ACC112 (cell line): ENCODE measurements around the gene CH25H.

Experiments used
- H2AFZ ChIP-seq: fragments of 200-600 bp; sonication (generic); one replicate; pipeline ENCODE4 v1.6.0; 2017; ENCODE audit warnings: antibody characterized with exemption, low read length; ENCODE audit not compliant: unreplicated experiment
- H3K27ac ChIP-seq: fragments of 200-600 bp; sonication (generic); 2 replicates; pipeline ENCODE4 v1.5.1; 2014; ENCODE audit warnings: low read depth, mild to moderate bottlenecking, antibody characterized with exemption, low read length, moderate library complexity
- H3K27me3 ChIP-seq: fragments of 200-600 bp; sonication (generic); 2 replicates; pipeline ENCODE4 v1.6.1; 2014; ENCODE audit warnings: mild to moderate bottlenecking, antibody characterized with exemption, low read length, moderate library complexity, mixed read lengths; ENCODE audit not compliant: insufficient read depth
- H3K36me3 ChIP-seq: fragments of 200-600 bp; sonication (generic); 2 replicates; pipeline ENCODE4 v1.6.1; 2016; ENCODE audit warnings: mild to moderate bottlenecking, antibody characterized with exemption, low read length, moderate library complexity, mixed read lengths; ENCODE audit not compliant: insufficient read depth
- H3K4me1 ChIP-seq: fragments of 200-600 bp; sonication (generic); one replicate; pipeline ENCODE4 v1.6.1; 2016; ENCODE audit warnings: low read length, mixed read lengths; ENCODE audit not compliant: insufficient read depth, unreplicated experiment, control insufficient read depth
- H3K4me3 ChIP-seq: fragments of 200-600 bp; sonication (generic); 2 replicates; pipeline ENCODE4 v1.5.1; 2014; ENCODE audit warnings: mild to moderate bottlenecking, low read depth, low read length
- H3K79me2 ChIP-seq: fragments of 200-600 bp; sonication (generic); one replicate; pipeline ENCODE4 v1.6.0; 2016; ENCODE audit warnings: low read length; ENCODE audit not compliant: control insufficient read depth, unreplicated experiment, insufficient read depth

CH25H gene

GRCh38 chr10:89242840-89243568, 35.9 kb upstream of the CH25H start:
- Histone ChIP-seq H3K4me1 (peaks cover 15% of the 10 kb centered on the region), H2AFZ (no peak overlapping the region), H3K27me3 (no peaks in the 10 kb centered on the region), H3K4me3 (no peak overlapping the region), H3K27ac (no peak overlapping the region), H3K36me3 (no peaks in the 10 kb centered on the region), H3K79me2 (no peaks in the 10 kb centered on the region)

DNA sequence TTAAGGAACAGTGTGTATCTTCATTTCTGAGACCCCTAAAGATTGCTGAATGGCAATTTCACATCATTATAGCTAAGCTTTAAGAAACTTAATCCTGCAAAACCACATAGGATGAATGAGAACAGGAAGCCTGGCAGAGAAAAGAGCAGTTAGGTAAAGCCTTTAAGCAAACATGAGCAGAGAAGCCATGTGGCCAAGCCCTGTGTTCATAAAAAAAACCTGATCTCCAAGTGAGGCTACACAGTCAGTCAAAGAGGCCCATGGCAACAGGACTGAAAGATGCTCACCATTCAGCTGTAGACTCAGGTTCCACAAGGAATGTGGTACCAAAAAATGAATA, 35.2 kb upstream of the CH25H start:
- no peak overlapping the region for H2AFZ ChIP-seq
- H3K27me3 ChIP-seq: no peaks in the 10 kb centered on the region
- H3K4me1 ChIP-seq: peaks cover 15% of the 10 kb centered on the region
- H3K36me3 ChIP-seq: no peaks in the 10 kb centered on the region; the same call in 1 of the 2 replicates
- H3K79me2 ChIP-seq: no peaks in the 10 kb centered on the region
- H3K27ac ChIP-seq: no peak overlapping the region
- no peak overlapping the region for H3K4me3 ChIP-seq

DNA sequence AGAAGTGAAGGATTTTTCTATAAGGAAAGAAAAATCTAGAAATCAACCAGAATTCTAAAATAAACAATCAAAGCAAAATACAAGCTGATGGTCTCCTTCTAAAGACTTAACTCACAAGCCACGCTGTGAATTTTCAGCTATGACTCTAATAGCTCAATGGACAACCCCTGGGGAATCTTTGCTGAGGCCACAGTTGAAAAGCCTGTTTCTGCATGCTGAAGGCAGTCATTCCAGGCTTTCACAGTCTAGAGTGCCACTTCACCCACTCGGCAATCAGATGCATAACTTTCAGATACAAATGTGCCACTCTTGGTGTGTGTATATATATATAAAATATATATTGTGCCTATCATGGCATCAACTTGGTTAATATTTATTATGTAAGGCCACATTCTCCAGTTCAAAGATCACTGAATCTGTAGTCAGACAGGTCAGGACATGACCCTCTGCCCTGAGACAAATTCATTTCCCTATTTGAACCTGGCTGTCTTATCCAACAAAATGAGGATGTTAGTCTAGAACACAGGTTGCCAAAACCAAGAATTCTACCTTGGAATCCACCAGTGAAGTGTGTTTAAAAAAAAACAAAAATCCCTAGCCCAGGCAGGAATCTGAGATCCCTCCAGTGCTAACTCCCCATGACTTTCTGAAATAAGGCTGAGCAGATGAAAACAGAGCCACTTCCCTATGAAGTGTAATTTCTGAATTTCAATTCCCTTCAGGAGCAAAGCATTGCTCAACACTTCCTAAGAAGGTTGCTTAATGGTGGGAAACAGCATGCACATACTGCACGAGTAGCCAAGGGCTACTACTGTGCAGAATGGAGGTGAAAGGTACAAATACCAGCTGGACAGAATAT, 34.6 kb upstream of the CH25H start:
- Histone ChIP-seq H2AFZ (no peak overlapping the region), H3K79me2 (no peaks in the 10 kb centered on the region), H3K36me3 (no peaks in the 10 kb centered on the region; the same call in 1 of the 2 replicates), H3K27me3 (no peaks in the 10 kb centered on the region), H3K27ac (peak overlapping the region; percentile 12; the same call in 1 of the 2 replicates), H3K4me1 (peaks cover 15% of the 10 kb centered on the region), H3K4me3 (no peak overlapping the region)

- no peaks in the 10 kb centered on the region for H3K27me3 ChIP-seq
- H2AFZ ChIP-seq: no peak overlapping the region
- no peak overlapping the region for H3K27ac ChIP-seq
- H3K4me3 ChIP-seq: no peak overlapping the region
- H3K36me3 ChIP-seq: no peaks in the 10 kb centered on the region; the same call in 1 of the 2 replicates
- no peaks in the 10 kb centered on the region for H3K79me2 ChIP-seq
- peaks cover 15% of the 10 kb centered on the region for H3K4me1 ChIP-seq
Measured at GRCh38 chr10:89241026-89241425, 33.9 kb upstream of the CH25H start.

DNA sequence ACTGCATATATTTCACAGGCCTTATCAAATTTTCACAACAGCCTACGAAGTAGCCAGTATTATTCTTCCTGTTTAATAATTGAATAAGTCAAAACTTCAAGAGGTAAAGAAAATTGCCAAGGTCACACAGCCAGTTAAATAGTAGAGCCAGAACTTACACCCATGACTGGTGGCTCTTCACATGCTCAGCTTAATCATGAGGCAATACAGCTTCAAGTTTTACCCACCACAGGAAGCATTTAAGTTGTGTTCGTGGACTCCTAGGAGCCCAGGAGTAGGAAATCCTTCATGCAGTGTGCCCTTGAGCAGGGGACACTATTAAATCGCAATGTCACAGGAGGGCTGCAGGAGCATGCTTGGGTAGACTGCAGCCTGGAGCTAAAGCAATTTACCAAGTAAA, 33.4 kb upstream of the CH25H start:
- H3K79me2 ChIP-seq: no peaks in the 10 kb centered on the region
- H3K36me3 ChIP-seq: no peaks in the 10 kb centered on the region; the same call in 1 of the 2 replicates
- H3K4me3 ChIP-seq: no peak overlapping the region

GRCh38 chr10:89238956-89239644, 32.0 kb upstream of the CH25H start:
- peaks cover 15% of the 10 kb centered on the region for H3K4me1 ChIP-seq

More for the DNA sequence above, 33.4 kb upstream of the CH25H start:
- H2AFZ ChIP-seq: no peak overlapping the region
- H3K27me3 ChIP-seq: no peaks in the 10 kb centered on the region
- H3K27ac ChIP-seq: no peak overlapping the region
- H3K4me1 ChIP-seq: peaks cover 15% of the 10 kb centered on the region

DNA sequence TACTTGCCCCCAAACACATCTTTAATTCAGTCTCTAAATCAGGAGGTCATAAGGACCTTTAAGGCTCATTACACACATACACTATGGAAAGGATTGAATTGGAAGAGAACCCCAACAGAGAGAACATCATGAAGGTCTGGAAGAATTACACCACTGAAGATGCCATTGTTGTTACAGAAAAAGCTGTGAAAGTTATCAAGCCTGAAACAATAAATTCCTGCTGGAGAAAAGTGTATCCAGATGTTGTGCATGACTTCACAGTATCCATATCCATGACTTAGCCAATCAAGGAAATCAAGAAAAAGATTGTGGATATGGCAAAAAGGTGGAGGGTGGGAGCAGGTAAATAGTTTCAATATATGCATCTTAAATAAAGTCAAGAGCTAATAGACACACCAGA, 30.7 kb upstream of the CH25H start:
- Histone ChIP-seq H3K27me3 (no peaks in the 10 kb centered on the region), H3K4me3 (no peak overlapping the region), H3K4me1 (peaks cover 12% of the 10 kb centered on the region), H3K79me2 (no peaks in the 10 kb centered on the region), H3K27ac (no peak overlapping the region), H3K36me3 (no peaks in the 10 kb centered on the region; the same call in 1 of the 2 replicates), H2AFZ (no peak overlapping the region)

More at GRCh38 chr10:89238956-89239644, 32.0 kb upstream of the CH25H start:
- H3K36me3 ChIP-seq: no peaks in the 10 kb centered on the region; the same call in 1 of the 2 replicates
- no peaks in the 10 kb centered on the region for H3K79me2 ChIP-seq
- H3K27ac ChIP-seq: no peak overlapping the region
- H2AFZ ChIP-seq: no peak overlapping the region
- H3K27me3 ChIP-seq: no peaks in the 10 kb centered on the region
- H3K4me3 ChIP-seq: no peak overlapping the region

DNA sequence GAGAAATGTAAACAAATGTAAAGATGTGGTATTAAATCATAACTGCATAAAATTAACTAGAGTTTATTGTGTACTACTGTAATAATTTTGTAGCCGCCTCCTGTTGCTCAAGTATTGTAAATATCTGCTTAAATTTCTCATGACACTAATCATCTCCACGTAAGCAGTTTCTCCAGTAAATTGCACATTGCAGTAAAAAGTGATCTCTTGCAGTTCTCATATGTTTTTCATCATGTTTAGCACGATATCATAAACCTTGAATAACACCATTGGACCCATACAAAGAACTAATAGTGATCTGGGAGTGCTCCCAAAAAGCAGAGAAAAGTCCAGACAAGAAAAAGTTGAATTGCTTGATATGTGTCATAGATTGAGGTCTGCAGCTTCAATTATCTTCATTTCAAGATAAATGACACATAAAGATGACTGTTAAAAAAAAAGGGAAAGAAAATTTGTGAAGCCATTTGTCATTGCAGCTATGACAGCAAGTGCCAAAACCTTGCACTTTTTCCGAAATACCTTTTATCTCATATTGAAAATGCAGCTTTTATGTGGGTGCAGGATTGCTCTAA, 29.2 kb upstream of the CH25H start:
- H3K79me2 ChIP-seq: no peaks in the 10 kb centered on the region
- no peak overlapping the region for H3K27ac ChIP-seq
- H3K27me3 ChIP-seq: no peaks in the 10 kb centered on the region
- no peak overlapping the region for H3K4me3 ChIP-seq
- no peaks in the 10 kb centered on the region for H3K4me1 ChIP-seq
- H3K36me3 ChIP-seq: no peaks in the 10 kb centered on the region; the same call in 1 of the 2 replicates
- no peak overlapping the region for H2AFZ ChIP-seq

GRCh38 chr10:89235073-89235798, 28.1 kb upstream of the CH25H start:
- no peak overlapping the region for H3K4me3 ChIP-seq
- no peaks in the 10 kb centered on the region for H3K4me1 ChIP-seq
- no peaks in the 10 kb centered on the region for H3K27me3 ChIP-seq
- H2AFZ ChIP-seq: no peak overlapping the region
- no peak overlapping the region for H3K27ac ChIP-seq
- H3K79me2 ChIP-seq: no peaks in the 10 kb centered on the region
- H3K36me3 ChIP-seq: no peaks in the 10 kb centered on the region; the same call in 1 of the 2 replicates

- no peak overlapping the region for H3K27ac ChIP-seq
- H3K4me3 ChIP-seq: no peak overlapping the region
- no peaks in the 10 kb centered on the region; the same call in 1 of the 2 replicates for H3K36me3 ChIP-seq
- no peaks in the 10 kb centered on the region for H3K79me2 ChIP-seq
- H3K4me1 ChIP-seq: no peaks in the 10 kb centered on the region
- H3K27me3 ChIP-seq: no peaks in the 10 kb centered on the region
- H2AFZ ChIP-seq: no peak overlapping the region
Measured at GRCh38 chr10:89233033-89233432, 25.9 kb upstream of the CH25H start.
